BJ (cell line): Measurements from ENCODE around the gene LSP1. TPM values are rescaled to one million over a fixed set of nuclear protein-coding genes. Genes with fewer than 3 reads are reported as not detected.
"Not testable (repeated sequence)": the region's sequence is repeated elsewhere in the genome, so short reads cannot be mapped to it uniquely, and the experiment has no call there.

Experiments
- CTCF ChIA-PET: fragments of 350-600 bp; formaldehyde crosslinking; extraction: SDS; loops from one replicate; lab custom pipeline; 2021; ENCODE audit warnings: antibody characterized with exemption, inconsistent platforms; lab: Yijun Ruan, JAX
- POLR2A ChIA-PET: fragments of 300-600 bp; sonication (Branson Sonifier 250); formaldehyde crosslinking; extraction: SDS; loops from one replicate; lab custom pipeline; 2021; ENCODE audit warnings: antibody characterized with exemption; lab: Charles Lee
- DNase-seq: peaks from one replicate; pipeline ENCODE4 v3.0.0-alpha.2; 2011; ENCODE audit warnings: low read depth
- H3K27me3 ChIP-seq: 2 replicates; pipeline ENCODE4 v1.6.0; 2011; ENCODE audit warnings: low read length; ENCODE audit not compliant: control insufficient read depth, insufficient read depth
- H3K36me3 ChIP-seq: 2 replicates; pipeline ENCODE4 v1.5.1; 2011; ENCODE audit warnings: low read length; ENCODE audit not compliant: control insufficient read depth, insufficient read depth
- H3K4me3 ChIP-seq: 2 replicates; pipeline ENCODE4 v1.5.1; 2011; ENCODE audit warnings: low read depth, mild to moderate bottlenecking, control low read depth, low read length
- polyA plus RNA-seq: library from polyadenylated mRNA; depleted of rRNA; stranded (reverse); fragments of >200 nt; gene quantifications from 2 replicates; pipeline ENCODE4 v1.2.3, GENCODE V29; 2011; rRNA removed
- small RNA-seq: library from RNA; depleted of rRNA; stranded (forward); fragments of <200 nt; gene quantifications from one replicate; pipeline ENCODE3, GENCODE V24; 2012; ENCODE audit warnings: low replicate concordance, low read depth; ENCODE audit not compliant: insufficient read length
- TF ChIP-seq, protein P1 (sequence below): IDR thresholded peaks from 2 replicates; pipeline ENCODE4 v1.5.1; 2011; ENCODE audit warnings: low read depth, mild to moderate bottlenecking, control low read depth, inconsistent platforms, low read length, moderate library complexity; ENCODE audit not compliant: insufficient read depth

LSP1 gene
- polyA plus RNA-seq, 1 experiment: not detected

DNA sequence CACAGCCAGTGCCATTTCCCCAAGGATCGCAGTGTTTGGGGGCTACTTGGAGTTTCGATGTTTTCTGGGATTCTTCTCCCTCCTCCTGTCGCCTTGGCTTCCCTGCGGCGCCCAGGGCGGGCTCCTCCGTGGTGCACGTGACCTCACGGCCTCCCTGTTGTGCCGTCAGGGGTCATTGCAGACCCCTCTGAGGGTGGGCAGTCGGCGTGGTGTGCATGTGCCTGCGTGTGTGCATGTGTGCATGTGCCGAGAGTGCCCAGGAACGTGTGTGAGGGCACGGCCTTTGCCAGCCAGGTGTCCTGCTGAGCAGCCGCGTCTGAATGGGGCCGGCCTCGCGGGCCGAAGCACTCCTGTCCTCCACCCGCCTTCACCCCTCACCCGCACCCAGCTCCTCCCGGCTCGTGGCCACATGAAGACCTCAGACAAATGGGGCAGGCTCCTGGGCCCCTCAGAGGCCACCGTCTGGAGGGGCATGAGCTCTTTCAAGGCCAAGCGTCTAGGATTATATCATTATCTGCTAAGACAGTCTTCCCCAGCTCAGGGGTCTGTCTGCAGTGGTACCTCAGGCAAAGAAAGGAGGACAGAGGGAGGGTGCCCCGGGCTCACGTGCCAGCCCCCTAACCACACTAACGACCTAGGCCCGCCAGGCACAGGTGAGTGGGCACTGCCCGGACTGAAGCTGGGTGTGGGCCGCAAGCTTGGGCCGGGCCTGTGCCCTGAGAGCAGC is 84.9 kb downstream of the LSP1 start:
- CTCF ChIA-PET: no interaction called here
- TF ChIP-seq, protein P1, sequence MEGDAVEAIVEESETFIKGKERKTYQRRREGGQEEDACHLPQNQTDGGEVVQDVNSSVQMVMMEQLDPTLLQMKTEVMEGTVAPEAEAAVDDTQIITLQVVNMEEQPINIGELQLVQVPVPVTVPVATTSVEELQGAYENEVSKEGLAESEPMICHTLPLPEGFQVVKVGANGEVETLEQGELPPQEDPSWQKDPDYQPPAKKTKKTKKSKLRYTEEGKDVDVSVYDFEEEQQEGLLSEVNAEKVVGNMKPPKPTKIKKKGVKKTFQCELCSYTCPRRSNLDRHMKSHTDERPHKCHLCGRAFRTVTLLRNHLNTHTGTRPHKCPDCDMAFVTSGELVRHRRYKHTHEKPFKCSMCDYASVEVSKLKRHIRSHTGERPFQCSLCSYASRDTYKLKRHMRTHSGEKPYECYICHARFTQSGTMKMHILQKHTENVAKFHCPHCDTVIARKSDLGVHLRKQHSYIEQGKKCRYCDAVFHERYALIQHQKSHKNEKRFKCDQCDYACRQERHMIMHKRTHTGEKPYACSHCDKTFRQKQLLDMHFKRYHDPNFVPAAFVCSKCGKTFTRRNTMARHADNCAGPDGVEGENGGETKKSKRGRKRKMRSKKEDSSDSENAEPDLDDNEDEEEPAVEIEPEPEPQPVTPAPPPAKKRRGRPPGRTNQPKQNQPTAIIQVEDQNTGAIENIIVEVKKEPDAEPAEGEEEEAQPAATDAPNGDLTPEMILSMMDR: no peak
- DNase-seq: no peak
- POLR2A ChIA-PET: no interaction called here
- Histone ChIP-seq H3K4me3 (no peak overlapping the region), H3K27me3 (no peaks in the 10 kb centered on the region), H3K36me3 (no peaks in the 10 kb centered on the region)

DNA sequence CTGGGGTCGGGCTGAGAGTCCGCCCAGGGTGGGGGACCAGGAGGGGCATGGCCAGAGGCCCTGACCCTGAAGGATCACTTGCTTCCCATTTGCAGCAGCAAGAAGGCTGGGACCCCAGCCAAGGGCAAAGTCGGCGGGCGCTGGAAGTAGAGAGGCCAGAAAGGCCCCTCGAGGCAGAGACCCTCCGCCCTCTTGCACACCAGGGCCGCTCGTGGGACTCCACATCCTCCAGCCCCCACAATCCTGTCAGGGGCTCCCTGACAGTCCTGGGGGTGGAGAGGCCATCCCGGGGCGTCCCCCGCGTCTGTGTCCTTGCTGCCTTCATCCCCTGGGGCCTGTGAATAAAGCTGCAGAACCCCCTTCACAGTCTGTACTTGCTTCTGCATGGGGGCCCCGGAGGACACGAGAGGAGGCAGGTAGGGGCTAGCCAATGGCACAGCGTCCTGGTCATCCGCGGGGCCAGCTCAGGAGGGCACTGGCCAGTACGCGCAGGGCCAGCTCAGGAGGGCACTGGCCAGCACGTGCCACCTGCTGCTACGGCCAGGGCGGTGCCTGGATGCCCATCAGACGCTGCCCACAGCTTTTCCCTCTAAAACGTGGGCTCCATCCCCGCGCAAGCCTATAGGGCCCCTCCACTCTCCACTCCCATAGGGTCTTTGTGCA is 85.6 kb downstream of the LSP1 start:
- no peak for DNase-seq
- TF ChIP-seq, protein P1: no peak

GRCh38 chr11:1939006-1939625 is 86.2 kb downstream of the LSP1 start:
- ChIA-PET POLR2A (no interaction called here), CTCF (interaction anchor here (0.6 kb wide), 1 partner anchor 242 kb away, joined by 3 read pairs; the partner anchor contains the start of gene KRTAP5-6)
- TF ChIP-seq, protein P1: no peak
- no peak overlapping the region for H3K4me3 ChIP-seq
- H3K27me3 ChIP-seq: no peaks in the 10 kb centered on the region
- H3K36me3 ChIP-seq: no peaks in the 10 kb centered on the region
- no peak for DNase-seq

More for the DNA sequence above, 85.6 kb downstream of the LSP1 start:
- Histone ChIP-seq H3K4me3 (no peak overlapping the region), H3K36me3 (no peaks in the 10 kb centered on the region), H3K27me3 (no peaks in the 10 kb centered on the region)
- ChIA-PET POLR2A (no interaction called here), CTCF (interaction anchor here (0.6 kb wide), 1 partner anchor 241 kb away, joined by 3 read pairs; the partner anchor contains the start of gene KRTAP5-6)

- DNase-seq, H3K36me3 ChIP-seq, H3K27me3 ChIP-seq, POLR2A ChIA-PET, H3K4me3 ChIP-seq, CTCF ChIA-PET: not testable (repeated sequence)
Observed at GRCh38 chr11:1939788-1940187, 86.9 kb downstream of the LSP1 start.

Small RNA genes lying within 50 kb of the gene (small RNA-seq; reads per million reads assigned to genes)
- not detected for gene AC051649.1
- not detected for gene MIR4298

Other genes starting within 250 kb of the LSP1 start
- gene KRTAP5-3, start 244.6 kb upstream of the LSP1 start, polyA plus RNA-seq: not detected in 2 replicates
- gene KRTAP5-4, start 230.9 kb upstream of the LSP1 start, polyA plus RNA-seq: not detected in 2 replicates
- not detected in 2 replicates for gene KRTAP5-5, start 223.3 kb upstream of the LSP1 start, polyA plus RNA-seq
- not detected in 2 replicates for gene KRTAP5-6, start 155.9 kb upstream of the LSP1 start, polyA plus RNA-seq
- gene IFITM10, start 102.5 kb upstream of the LSP1 start, polyA plus RNA-seq: 0.06 and 0.22 TPM in 2 replicates
- gene CTSD, start 89.2 kb upstream of the LSP1 start, polyA plus RNA-seq: 89.9 and 206 TPM in 2 replicates
- gene SYT8, start 18.1 kb upstream of the LSP1 start, polyA plus RNA-seq: not detected in 2 replicates
- not detected in 2 replicates for gene TNNI2, start 14.1 kb upstream of the LSP1 start, polyA plus RNA-seq
- not detected in 2 replicates for gene PRR33, start 38.8 kb downstream of the LSP1 start, polyA plus RNA-seq
- not detected in 2 replicates for gene TNNT3, start 66.6 kb downstream of the LSP1 start, polyA plus RNA-seq
- gene MRPL23, start 94.2 kb downstream of the LSP1 start, polyA plus RNA-seq: 39.8 and 43.5 TPM in 2 replicates
- 1.7 and 1.9 TPM in 2 replicates for gene H19, start 144.8 kb downstream of the LSP1 start, polyA plus RNA-seq